Adrenal gland (tissue), 12 donors: ENCODE measurements around the gene PNMT. TPM values are rescaled to one million over a fixed set of nuclear protein-coding genes. Genes with fewer than 3 reads are reported as not detected.
"Not testable (repeated sequence)": the region's sequence is repeated elsewhere in the genome, so short reads cannot be mapped to it uniquely, and the experiment has no call there.

Experiments used
- DNase-seq, 7 donors: peaks; one replicate each; pipeline ENCODE4 v3.0.0-alpha.2; 2019 to 2020
- H3K27ac ChIP-seq, 5 donors: fragments of 200-600 bp; sonication (generic) in 4 of 5; 1 replicate in 3 of 5; 2 replicates in 2 of 5; pipeline versions ENCODE4 v1.5.1 to v1.8.0; 2016 to 2020; ENCODE audit warnings: mild to moderate bottlenecking in 1 of 5
- H3K27me3 ChIP-seq: fragments of 200-600 bp; 2 replicates; pipeline ENCODE4 v1.8.0; 2021
- H3K36me3 ChIP-seq, 2 donors: fragments of 200-600 bp; replicated peaks in 1 of 2; 1 replicate in 1 of 2; 2 replicates in 1 of 2; pipeline versions ENCODE4 v1.5.1 to v1.8.0; 2018 to 2022
- H3K4me1 ChIP-seq, 2 donors: fragments of 200-600 bp; replicated peaks in 1 of 2; 1 replicate in 1 of 2; 2 replicates in 1 of 2; pipeline versions ENCODE4 v1.5.1 to v1.8.0; 2018 to 2021
- H3K4me3 ChIP-seq, 4 donors: fragments of 200-600 bp; sonication (generic) in 3 of 4; one replicate each; pipeline ENCODE4 v1.5.1; 2016 to 2018
- H3K9me3 ChIP-seq, 3 donors: fragments of 200-600 bp; sonication (generic) in 1 of 3; replicated peaks in 1 of 3; 1 replicate in 2 of 3; 2 replicates in 1 of 3; pipeline versions ENCODE4 v1.5.1 to v1.8.0; 2016 to 2021
- CTCF ChIP-seq, 6 experiments: fragments of 450-650 bp in 4 of 6; fragments of 200-600 bp in 2 of 6; sonication (generic) in 1 of 6; IDR thresholded peaks; 1 replicate in 5 of 6; 2 replicates in 1 of 6; pipeline versions ENCODE4 v1.5.1 to v1.8.0; 2016 to 2021; ENCODE audit warnings: antibody characterized with exemption in 6 of 6, mild to moderate bottlenecking in 2 of 6, moderate library complexity in 1 of 6
- POLR2A ChIP-seq, 2 donors: fragments of 450-650 bp; IDR thresholded peaks; one replicate each; pipeline ENCODE4 v1.6.1; 2017; ENCODE audit warnings: antibody characterized with exemption in 2 of 2, mild to moderate bottlenecking in 2 of 2, moderate library complexity in 1 of 2
- WGBS, 4 donors: extraction: QIAGEN DNeasy Blood & Tissue Kit in 2 of 4; methylation state at CpG; one replicate each; pipeline versions ENCODE4 v1.1.5 to v1.1.7; 2013 to 2017; 5-methylcytosine and 5-hydroxymethylcytosine counted together
- intact Hi-C, 2 donors: fragments of 100-400 bp; cut with DNase I; formaldehyde crosslinking; loops; one replicate each; pipeline versions ENCODE4 v1.14.1 to v1.15.0; 2022 to 2023
- polyA plus RNA-seq, 3 donors: library from polyadenylated mRNA; stranded (reverse); fragments of 200-250 nt in 2 of 3; fragments of 350-450 nt in 1 of 3; fragmentation: Illumina TruSeq in 1 of 3; extraction: RNeasy Lipid Tissue Mini Kit (QIAGEN cat#74804) in 1 of 3; gene quantifications; one replicate each; pipeline ENCODE4 v1.2.3, GENCODE V29; 2013 to 2014
- total RNA-seq, 9 donors: library from RNA; depleted of rRNA in 4 of 9; stranded (reverse); fragments of >200 nt in 4 of 9; fragments of 120-200 nt in 1 of 9; fragmentation: NEBNext Ultra II Directional in 1 of 9; extraction: Animal tissue kit (Norgen Biotek cat#: 25700) in 1 of 9; gene quantifications; one replicate each; pipeline versions ENCODE4 v1.1.0 to v1.2.4, GENCODE V29; 2013 to 2023
- donor health status: healthy with polysubstance abuse.
- donor health status: Bipolar disorder and iron deficiency.
- donor health status: DM: yes; HTN: yes; CAD: no.
- donor health status: DM: no; HTN: no; CAD: no.
- donor health status: DM: no; HTN: no; CAD: no.
- donor health status: DM: yes; HTN: yes; CAD: no.

The PNMT gene
- total and polyA plus RNA-seq, 12 donors = 0.47 to 593 (median 121) TPM; not detected in 1

GRCh38 chr17:39706383-39706782 lies 38.1 kb downstream of the PNMT start:
- H3K4me3 ChIP-seq = no peak overlapping the region
- H3K36me3 ChIP-seq = no peaks in the 10 kb centered on the region
- intact Hi-C loops = no loop called here
- no peaks in the 10 kb centered on the region for H3K27me3 ChIP-seq
- 78 to 92% (median 86%) methylated on average over 2 to 8 of the region's 8 CpGs for WGBS, 4 donors
- no peaks in the 10 kb centered on the region for H3K9me3 ChIP-seq
- H3K27ac ChIP-seq = no peak overlapping the region
- TF ChIP-seq CTCF (IDR thresholded peaks at IDR 0.05) = no peak
- TF ChIP-seq POLR2A (IDR thresholded peaks at IDR 0.05) = no peak
- DNase-seq = no peak
- H3K4me1 ChIP-seq = no peaks in the 10 kb centered on the region

GRCh38 chr17:39706921-39707337 lies 38.7 kb downstream of the PNMT start:
- WGBS, 4 donors = 65 to 89% (median 85%) methylated on average over 2 to 7 of the region's 7 CpGs
- Histone ChIP-seq H3K4me3 (no peak overlapping the region), H3K27me3 (no peaks in the 10 kb centered on the region), H3K4me1 (no peaks in the 10 kb centered on the region), H3K27ac (no peak overlapping the region), H3K36me3 (no peaks in the 10 kb centered on the region), H3K9me3 (no peaks in the 10 kb centered on the region)
- no peak for DNase-seq
- intact Hi-C loops = no loop called here
- no peak for TF ChIP-seq POLR2A (IDR thresholded peaks at IDR 0.05)
- TF ChIP-seq CTCF (IDR thresholded peaks at IDR 0.05) = no peak

- Histone ChIP-seq H3K27ac (no peak overlapping the region), H3K4me3 (no peak overlapping the region), H3K27me3 (no peaks in the 10 kb centered on the region), H3K36me3 (no peaks in the 10 kb centered on the region), H3K9me3 (no peaks in the 10 kb centered on the region), H3K4me1 (no peaks in the 10 kb centered on the region)
- no peak for TF ChIP-seq CTCF (IDR thresholded peaks at IDR 0.05)
- no peak for TF ChIP-seq POLR2A (IDR thresholded peaks at IDR 0.05)
- intact Hi-C loops = no loop called here
- DNase-seq = no peak
- 80 to 89% (median 86%) methylated on average over 13 to 14 of the region's 14 CpGs for WGBS, 4 donors
Measured at GRCh38 chr17:39709319-39709997, 41.2 kb downstream of the PNMT start.

- no peaks in the 10 kb centered on the region for H3K36me3 ChIP-seq
- DNase-seq = no peak
- no peaks in the 10 kb centered on the region for H3K27me3 ChIP-seq
- no peak overlapping the region for H3K4me3 ChIP-seq
- TF ChIP-seq POLR2A (IDR thresholded peaks at IDR 0.05) (no peak), CTCF (IDR thresholded peaks at IDR 0.05) (no peak)
- no peaks in the 10 kb centered on the region for H3K4me1 ChIP-seq
- intact Hi-C loops = no loop called here
- no peaks in the 10 kb centered on the region for H3K9me3 ChIP-seq
- H3K27ac ChIP-seq = no peak overlapping the region
- 86 to 91% (median 89%) methylated on average over 13 to 20 of the region's 20 CpGs for WGBS, 4 donors
Measured at GRCh38 chr17:39709998-39710964, 42.0 kb downstream of the PNMT start.

GRCh38 chr17:39711071-39711470 lies 42.8 kb downstream of the PNMT start:
- H3K27me3 ChIP-seq, H3K4me1 ChIP-seq, H3K4me3 ChIP-seq, H3K9me3 ChIP-seq, H3K27ac ChIP-seq, DNase-seq, H3K36me3 ChIP-seq, intact Hi-C loops: not testable (repeated sequence)
- WGBS, 4 donors = 87 to 89% (median 89%) methylated on average over 11 of the region's 11 CpGs
